K562 (cell line): ENCODE data around the gene CAMK1D. TPM values are rescaled to one million over a fixed set of nuclear protein-coding genes. Genes with fewer than 3 reads are reported as not detected.
"Not testable (repeated sequence)": the region's sequence is repeated elsewhere in the genome, so short reads cannot be mapped to it uniquely, and the experiment has no call there.

ENCODE experiments used
- ATAC-seq: fragments of 200-7000 bp; cut with Tn5 transposase; 3 replicates; pipeline ENCODE4 v1.9.1; 2020; ENCODE audit warnings: moderate library complexity
- BruUV-seq: library from RNA; stranded (reverse); fragments of 400-500 nt; replicated peaks from 2 replicates; lab custom pipeline; 2021; lab: Mats Ljungman, UMichigan
- CTCF ChIA-PET: fragments of 300-600 bp; formaldehyde crosslinking; extraction: SDS; loops from one replicate; lab custom pipeline; 2021; ENCODE audit warnings: low intra/inter-chr PET ratio; lab: Yijun Ruan, JAX
- POLR2A ChIA-PET: fragments of 300-600, 350-650 bp; sonication (Branson Sonifier 250); formaldehyde crosslinking; extraction: SDS; loops from one replicate; lab custom pipeline; 2021; ENCODE audit warnings: antibody characterized with exemption, inconsistent platforms; lab: Yijun Ruan, JAX
- DNase-seq, 4 experiments: peaks; one replicate each; pipeline versions ENCODE4 v3.0.0 to v3.0.0-alpha.2; 2011 to 2018; ENCODE audit warnings: low spot score in 3 of 4, mixed read lengths in 3 of 4; ENCODE audit errors: extremely low read depth in 1 of 4
- FAIRE-seq: peaks from 2 replicates; lab custom pipeline; 2011; peaks lifted over from hg19 to GRCh38; lab: Jason Lieb, UNC
- H2AFZ ChIP-seq: 2 replicates; pipeline ENCODE4 v1.6.0; 2011; ENCODE audit warnings: low read depth, low read length, control low read depth, inconsistent platforms
- H3K27ac ChIP-seq: fragments of 200-600 bp; 3 replicates; pipeline ENCODE4 v1.8.0; 2011; ENCODE audit warnings: low read depth, mild to moderate bottlenecking, control low read depth, inconsistent platforms, low read length, moderate library complexity, mixed read lengths; ENCODE audit errors: extremely low read depth
- H3K27me3 ChIP-seq, 2 experiments: fragments of 300-600 bp in 1 of 2; 2 replicates in 1 of 2; 3 replicates in 1 of 2; pipeline versions ENCODE4 v1.6.0 to v1.8.0; 2011; ENCODE audit warnings: inconsistent platforms in 2 of 2, low read length in 2 of 2, mild to moderate bottlenecking in 1 of 2, mixed read lengths in 1 of 2, moderate library complexity in 1 of 2; ENCODE audit not compliant: control insufficient read depth in 2 of 2, insufficient read depth in 2 of 2
- H3K36me3 ChIP-seq: fragments of 300-600 bp; 3 replicates; pipeline ENCODE4 v1.8.0; 2011; ENCODE audit warnings: mild to moderate bottlenecking, low read length, inconsistent platforms; ENCODE audit not compliant: control insufficient read depth, insufficient read depth
- H3K4me1 ChIP-seq, 2 experiments: fragments of 200-600 bp in 1 of 2; replicated peaks in 1 of 2; 2 replicates in 1 of 2; 3 replicates in 1 of 2; pipeline versions ENCODE4 v1.5.1 to v1.8.0; 2011; ENCODE audit warnings: inconsistent platforms in 2 of 2, low read length in 2 of 2, mild to moderate bottlenecking in 1 of 2, mixed read lengths in 1 of 2, moderate library complexity in 1 of 2; ENCODE audit not compliant: control insufficient read depth in 2 of 2, insufficient read depth in 2 of 2
- H3K4me2 ChIP-seq: 2 replicates; pipeline ENCODE4 v1.6.1; 2011; ENCODE audit warnings: low read length, control low read depth, inconsistent platforms, mixed read lengths; ENCODE audit not compliant: insufficient read depth
- H3K4me3 ChIP-seq: fragments of 200-600 bp; sonication (generic), shearing (Covaris generic); 2 replicates; pipeline ENCODE4 v1.5.1; 2016; ENCODE audit warnings: control low read depth, inconsistent platforms
- H3K79me2 ChIP-seq: fragments of 200-600 bp; 3 replicates; pipeline ENCODE4 v1.8.0; 2011; ENCODE audit warnings: low read length, inconsistent platforms; ENCODE audit not compliant: control insufficient read depth, insufficient read depth
- H3K9ac ChIP-seq, 2 experiments: 2 replicates each; pipeline versions ENCODE4 v1.6.0 to v1.6.1; 2011; ENCODE audit warnings: low read depth in 2 of 2, low read length in 2 of 2, control low read depth in 1 of 2, inconsistent platforms in 1 of 2, mild to moderate bottlenecking in 1 of 2, mixed read lengths in 1 of 2; ENCODE audit not compliant: insufficient read depth in 1 of 2
- H3K9me1 ChIP-seq: one replicate; pipeline ENCODE4 v1.6.0; 2011; ENCODE audit warnings: inconsistent platforms, mild to moderate bottlenecking, low read length, moderate library complexity; ENCODE audit not compliant: control insufficient read depth, insufficient read depth
- H3K9me3 ChIP-seq: replicated peaks from 2 replicates; pipeline ENCODE4 v1.5.1; 2011; ENCODE audit warnings: low read depth, low read length, inconsistent platforms; ENCODE audit not compliant: control insufficient read depth, insufficient read depth
- H4K20me1 ChIP-seq: replicated peaks from 2 replicates; pipeline ENCODE4 v1.6.1; 2011; ENCODE audit warnings: low read length, inconsistent platforms, mixed read lengths; ENCODE audit not compliant: control insufficient read depth, insufficient read depth
- BACH1 ChIP-seq: fragments of 200-800 bp; sonication (Bioruptor generic); IDR thresholded peaks from 2 replicates; pipeline ENCODE4 v1.6.1; 2016; ENCODE audit warnings: missing genetic modification characterization, missing compliant biosample characterization
- EP400 ChIP-seq: fragments of 450-650 bp; IDR thresholded peaks from 2 replicates; pipeline ENCODE4 v1.6.1; 2017; ENCODE audit warnings: antibody characterized with exemption, mild to moderate bottlenecking, moderate library complexity
- HNRNPLL ChIP-seq: fragments of 200-400 bp; formaldehyde crosslinking; IDR thresholded peaks from 2 replicates; pipeline ENCODE4 v1.6.1; 2017; ENCODE audit warnings: low read length, low read depth, mild to moderate bottlenecking; ENCODE audit not compliant: poor library complexity, severe bottlenecking
- SNIP1 ChIP-seq: fragments of 450-650 bp; IDR thresholded peaks from 2 replicates; pipeline ENCODE4 v1.7.1; 2017; ENCODE audit warnings: low read depth, mild to moderate bottlenecking
- ZNF121 ChIP-seq: sonication (generic); formaldehyde crosslinking; conservative IDR thresholded peaks from 2 replicates; pipeline ENCODE4 v1.8.0; 2022; ENCODE audit warnings: missing genetic modification reagents
- WGBS: fragments of 100-300 bp; shearing (Covaris generic); methylation state at CpG from one replicate; pipeline ENCODE4 v1.1.6; 2016; ENCODE audit warnings: low coverage, mixed read lengths; ENCODE audit not compliant: insufficient coverage; ENCODE audit errors: missing lambda C conversion rate; 5-methylcytosine and 5-hydroxymethylcytosine counted together
- in situ Hi-C: fragments of 300-500 bp; cut with MboI; formaldehyde crosslinking; loops from 4 replicates; pipeline ENCODE4 v1.15.0; 2018; ENCODE audit warnings: inconsistent platforms, mixed read lengths
- intact Hi-C: fragments of 100-400 bp; cut with micrococcal nuclease; formaldehyde crosslinking; loops from 2 replicates; pipeline ENCODE4 v1.14.2; 2022
- polyA plus RNA-seq, 8 experiments: library from polyadenylated mRNA; depleted of rRNA in 4 of 8; stranded (reverse) in 5 of 8; unstranded in 3 of 8; fragments of >200 nt; fragmentation: Nextera tagmentation in 2 of 8; fragmentation: Illumina TruSeq in 1 of 8; extraction: Ambion mirVana in 2 of 8; extraction: Trizol in 1 of 8; gene quantifications; 2 replicates each; pipeline versions ENCODE4 v1.2.1 to v1.2.3, GENCODE V29; 2011 to 2014; ENCODE audit warnings: inconsistent platforms in 1 of 8, missing spikeins in 1 of 8
- total RNA-seq, 7 experiments: library from RNA; depleted of rRNA in 6 of 7; stranded (reverse); fragments of >200 nt in 6 of 7; fragmentation: Illumina TruSeq in 2 of 7; extraction: Trizol in 2 of 7; gene quantifications; 2 replicates each; pipeline versions ENCODE4 v1.2.1 to v1.2.3, GENCODE V29; 2011 to 2021; ENCODE audit warnings: low replicate concordance in 1 of 7
- TF ChIP-seq, protein P1 (sequence below): fragments of 450-650 bp; IDR thresholded peaks from 2 replicates; pipeline ENCODE4 v1.6.1; 2016; ENCODE audit warnings: antibody characterized with exemption
- TF ChIP-seq, protein P2 (sequence below): sonication (generic); formaldehyde crosslinking; IDR thresholded peaks from 2 replicates; pipeline ENCODE4 v1.8.1; 2023; ENCODE audit warnings: mild to moderate bottlenecking, missing genetic modification reagents

Gene CAMK1D
- total and polyA plus RNA-seq, 9 of the 15 experiments (the other 6 are each of a cell fraction or from before 2014, with no cell fraction given), result 0.12 to 0.24 (median 0.20) TPM; not detected in 5

DNA sequence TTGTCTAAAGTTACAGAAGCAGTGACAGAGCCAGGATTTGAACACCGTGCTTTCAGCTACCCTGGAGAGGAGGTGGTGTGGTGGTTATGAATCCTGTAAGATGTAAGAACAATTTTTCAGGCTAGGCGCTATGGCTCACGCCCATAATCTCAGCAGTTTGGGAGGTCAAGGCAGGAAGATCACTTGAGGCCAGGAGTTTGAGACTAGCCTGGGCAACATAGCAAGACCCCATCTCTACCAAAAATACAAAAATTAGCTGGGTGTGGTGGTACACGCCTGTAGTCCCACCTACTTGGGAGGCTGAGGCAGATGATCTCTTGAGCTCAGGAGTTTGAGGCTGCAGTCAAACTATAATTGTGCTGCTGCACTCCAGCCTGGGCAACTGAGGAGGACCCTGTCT, 48.3 kb upstream of the CAMK1D start:
- BruUV-seq, result not testable (repeated sequence)

DNA sequence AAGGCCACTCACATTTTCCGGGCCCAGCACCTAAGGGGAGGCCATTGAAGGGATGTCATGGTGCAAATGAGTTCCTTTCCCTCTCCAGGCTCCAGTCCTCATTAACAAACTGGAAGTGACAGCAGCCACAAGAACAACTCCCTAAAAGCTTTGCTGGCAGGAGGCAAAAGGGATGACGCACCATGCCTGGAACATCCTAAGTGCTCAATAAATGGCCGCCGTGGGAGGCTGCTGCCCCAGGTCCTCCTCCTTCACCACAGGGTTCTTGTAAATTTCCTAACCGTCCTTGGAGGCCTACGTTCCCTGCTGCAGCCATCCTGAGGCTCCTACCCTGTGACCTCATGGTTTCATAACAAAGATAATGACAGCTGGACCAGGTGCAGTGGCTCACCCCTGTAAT, 41.3 kb upstream of the CAMK1D start:
- intact Hi-C loops, result no loop called here
- DNase-seq, result no peak
- in situ Hi-C loops, result no loop called here
- Histone ChIP-seq H2AFZ (no peak overlapping the region), H3K79me2 (no peaks in the 10 kb centered on the region), H3K27ac (no peak overlapping the region), H3K4me1 (no peaks in the 10 kb centered on the region), H3K9me3 (no peaks in the 10 kb centered on the region), H4K20me1 (no peaks in the 10 kb centered on the region), H3K4me3 (no peak overlapping the region), H3K9ac (no peak overlapping the region), H3K36me3 (no peaks in the 10 kb centered on the region), H3K27me3 (peaks cover 17 to 33% of the 10 kb centered on the region in 2 experiments; a peak in 4 of 5 replicates), H3K4me2 (no peak overlapping the region), H3K9me1 (no peaks in the 10 kb centered on the region)
- ChIA-PET POLR2A (no interaction called here), CTCF (no interaction called here)
- no TSS peak for BruUV-seq
- 5% methylated on average over 6 of the region's 6 CpGs for WGBS
- FAIRE-seq, result no peak
- TF ChIP-seq HNRNPLL (no peak), BACH1 (tag) (no peak), SNIP1 (no peak), EP400 (no peak)
- TF ChIP-seq, protein P1, sequence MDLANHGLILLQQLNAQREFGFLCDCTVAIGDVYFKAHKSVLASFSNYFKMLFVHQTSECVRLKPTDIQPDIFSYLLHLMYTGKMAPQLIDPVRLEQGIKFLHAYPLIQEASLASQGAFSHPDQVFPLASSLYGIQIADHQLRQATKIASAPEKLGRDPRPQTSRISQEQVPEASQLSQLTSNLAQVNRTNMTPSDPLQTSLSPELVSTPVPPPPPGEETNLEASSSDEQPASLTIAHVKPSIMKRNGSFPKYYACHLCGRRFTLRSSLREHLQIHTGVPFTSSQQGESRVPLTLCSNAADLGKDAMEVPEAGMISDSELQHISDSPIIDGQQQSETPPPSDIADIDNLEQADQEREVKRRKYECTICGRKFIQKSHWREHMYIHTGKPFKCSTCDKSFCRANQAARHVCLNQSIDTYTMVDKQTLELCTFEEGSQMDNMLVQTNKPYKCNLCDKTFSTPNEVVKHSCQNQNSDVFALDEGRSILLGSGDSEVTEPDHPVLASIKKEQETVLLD, result no peak
- TF ChIP-seq, protein P2, sequence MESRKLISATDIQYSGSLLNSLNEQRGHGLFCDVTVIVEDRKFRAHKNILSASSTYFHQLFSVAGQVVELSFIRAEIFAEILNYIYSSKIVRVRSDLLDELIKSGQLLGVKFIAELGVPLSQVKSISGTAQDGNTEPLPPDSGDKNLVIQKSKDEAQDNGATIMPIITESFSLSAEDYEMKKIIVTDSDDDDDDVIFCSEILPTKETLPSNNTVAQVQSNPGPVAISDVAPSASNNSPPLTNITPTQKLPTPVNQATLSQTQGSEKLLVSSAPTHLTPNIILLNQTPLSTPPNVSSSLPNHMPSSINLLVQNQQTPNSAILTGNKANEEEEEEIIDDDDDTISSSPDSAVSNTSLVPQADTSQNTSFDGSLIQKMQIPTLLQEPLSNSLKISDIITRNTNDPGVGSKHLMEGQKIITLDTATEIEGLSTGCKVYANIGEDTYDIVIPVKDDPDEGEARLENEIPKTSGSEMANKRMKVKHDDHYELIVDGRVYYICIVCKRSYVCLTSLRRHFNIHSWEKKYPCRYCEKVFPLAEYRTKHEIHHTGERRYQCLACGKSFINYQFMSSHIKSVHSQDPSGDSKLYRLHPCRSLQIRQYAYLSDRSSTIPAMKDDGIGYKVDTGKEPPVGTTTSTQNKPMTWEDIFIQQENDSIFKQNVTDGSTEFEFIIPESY (CRISPR knock-in tag), result no peak
- ATAC-seq, result no peak

More for the DNA sequence above, 48.3 kb upstream of the CAMK1D start:
- H2AFZ ChIP-seq, DNase-seq, ATAC-seq, in situ Hi-C loops, FAIRE-seq, H3K4me1 ChIP-seq, H3K9ac ChIP-seq, H4K20me1 ChIP-seq, H3K9me3 ChIP-seq, H3K79me2 ChIP-seq, H3K4me2 ChIP-seq, CTCF ChIA-PET, H3K27ac ChIP-seq, intact Hi-C loops, H3K4me3 ChIP-seq, H3K36me3 ChIP-seq, H3K9me1 ChIP-seq: not testable (repeated sequence)
- TF ChIP-seq ZNF121, result peak; percentile 71; the same call in 1 of the 2 replicates
- POLR2A ChIA-PET, result interaction anchor here (1.8 kb wide), 1 partner anchor 10 kb away, joined by 4 read pairs; no protein-coding TSS in a partner anchor
- H3K27me3 ChIP-seq, result peaks cover 23 to 53% of the 10 kb centered on the region in 2 experiments
- 3% methylated on average over 4 of the region's 4 CpGs for WGBS
